GM12872 (cell line): Measurements from ENCODE around the gene STAC3.

Source experiments
- CTCF ChIP-seq: IDR thresholded peaks from 3 replicates; pipeline ENCODE4 v1.5.1; 2011; ENCODE audit warnings: low read depth, mild to moderate bottlenecking, low read length, moderate library complexity; ENCODE audit not compliant: insufficient read depth

Gene STAC3

GRCh38 chr12:57250956-57251355 lies at the start of gene STAC3:
STAC3 (minus strand) TSS chr12:57251187; CDS start chr12:57249636, 1,551 bp downstream.
- no peak for TF ChIP-seq CTCF

DNA sequence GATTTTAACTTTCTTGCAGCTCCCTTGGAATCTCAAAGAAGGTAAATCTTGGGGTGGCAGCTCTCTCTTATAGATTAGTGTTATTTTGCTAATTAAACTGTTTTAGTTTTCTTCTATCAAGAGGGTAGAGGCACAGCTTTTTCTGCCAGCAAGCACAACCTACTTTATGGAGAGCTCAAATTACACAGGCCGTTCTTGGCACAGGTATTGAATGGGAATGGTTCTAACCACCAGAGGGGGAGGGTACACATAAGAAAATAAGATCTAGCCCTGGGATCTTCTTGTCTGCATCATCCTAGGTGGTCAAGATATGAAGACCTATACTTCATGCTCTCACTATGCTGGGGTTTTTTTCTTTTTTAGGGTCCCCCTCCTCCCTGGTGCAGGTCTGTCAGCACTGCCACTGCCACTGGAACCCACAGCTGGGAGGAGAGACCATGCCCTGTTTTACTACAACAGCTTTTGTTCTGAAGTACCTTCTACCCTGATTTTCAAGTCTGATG lies 48.6 kb upstream of the STAC3 start:
- TF ChIP-seq CTCF: no peak

DNA sequence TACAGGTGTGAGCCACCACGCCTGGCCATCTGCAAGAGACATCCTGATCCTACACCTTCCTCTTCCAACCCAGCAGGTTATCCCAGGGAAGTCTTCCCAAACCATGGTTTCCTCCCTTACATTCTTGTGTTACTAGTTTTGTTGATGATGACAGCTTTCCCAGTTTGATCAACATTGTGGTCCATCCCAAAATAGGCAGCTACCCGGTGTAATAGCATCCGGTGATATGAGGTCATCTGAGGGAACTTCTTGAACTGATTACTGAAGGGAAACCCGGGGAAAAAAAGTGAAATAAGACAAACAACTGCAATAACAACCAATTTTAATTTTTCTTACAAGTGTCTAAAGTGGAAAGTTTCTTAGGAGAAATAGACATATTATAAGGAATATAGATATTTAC lies 45.3 kb upstream of the STAC3 start:
- TF ChIP-seq CTCF: no peak

GRCh38 chr12:57280211-57281062 lies 29.4 kb upstream of the STAC3 start:
- TF ChIP-seq CTCF: no peak

- no peak for TF ChIP-seq CTCF
These were observed 27.7 kb upstream of the STAC3 start for GRCh38 chr12:57278465-57279381.

DNA sequence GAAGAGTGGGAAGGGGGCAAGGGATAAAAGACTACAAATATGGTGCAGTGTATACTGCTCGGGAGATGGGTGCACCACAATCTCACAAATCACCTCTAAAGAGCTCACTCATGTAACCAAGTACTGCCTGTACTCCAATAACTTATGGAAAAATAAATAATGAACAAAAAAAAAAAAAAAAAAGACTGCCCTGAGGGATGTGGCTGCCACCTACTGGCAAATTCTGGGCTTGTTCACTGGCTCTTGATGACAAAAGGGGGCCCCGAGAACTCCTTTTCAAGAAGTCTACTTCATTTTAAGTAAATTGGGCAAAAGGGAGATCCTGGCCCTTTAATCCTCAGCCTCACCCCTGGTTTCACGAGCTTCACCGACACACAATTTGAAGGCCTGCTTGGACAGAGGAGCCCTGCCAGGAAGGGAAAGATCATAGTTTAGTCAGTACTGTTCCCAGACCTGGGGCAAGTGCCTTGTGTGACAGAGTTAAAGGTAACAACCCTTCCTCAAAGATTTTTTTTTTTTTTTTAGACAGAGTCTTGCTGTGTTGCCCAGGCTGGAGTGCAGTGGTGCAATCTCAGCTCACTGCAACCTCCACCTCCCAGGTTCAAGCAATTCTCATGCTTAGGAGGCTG lies 26.1 kb upstream of the STAC3 start:
- peak; percentile 49; the same call in 2 of the 3 replicates for TF ChIP-seq CTCF

DNA sequence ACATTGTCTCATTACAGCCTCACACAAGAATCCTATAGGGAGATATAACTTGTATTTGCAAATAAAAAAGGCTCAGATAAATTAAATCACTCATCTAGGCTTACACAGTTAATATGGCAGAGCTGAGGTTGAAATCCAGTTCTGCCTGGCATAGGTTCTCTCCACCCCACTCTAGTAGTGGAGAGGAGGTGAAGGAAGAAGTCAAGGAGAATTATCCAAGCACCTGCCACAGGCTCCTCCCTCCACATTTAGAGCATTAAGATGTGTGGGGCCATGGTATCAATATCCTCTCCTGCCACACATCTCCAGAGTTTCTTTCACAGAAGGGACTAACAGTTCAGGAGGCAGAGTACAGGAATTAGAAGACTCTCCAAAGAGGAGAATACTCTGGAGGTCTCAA lies 22.5 kb upstream of the STAC3 start:
- no peak for TF ChIP-seq CTCF
